Suprapubic skin (tissue), 4 donors: ENCODE results near the gene ZMYM1.

Experiments used
- EP300 ChIP-seq: sonication (generic); formaldehyde crosslinking; IDR thresholded peaks from one replicate; pipeline ENCODE4 v1.6.1; 2017; ENCODE audit warnings: antibody characterized with exemption
- POLR2A ChIP-seq, 2 donors: fragments of 450-650 bp; IDR thresholded peaks; one replicate each; pipeline ENCODE4 v1.6.1; 2017; ENCODE audit warnings: antibody characterized with exemption in 2 of 2, mild to moderate bottlenecking in 2 of 2, moderate library complexity in 2 of 2
- POLR2AphosphoS5 ChIP-seq, 3 donors: sonication (generic); formaldehyde crosslinking; IDR thresholded peaks; one replicate each; pipeline ENCODE4 v1.6.1; 2017; ENCODE audit warnings: antibody characterized with exemption in 3 of 3
- TF ChIP-seq, protein P1 (sequence below), 2 donors: fragments of 200-600 bp in 1 of 2; fragments of 450-650 bp in 1 of 2; sonication (generic) in 1 of 2; IDR thresholded peaks; one replicate each; pipeline ENCODE4 v1.5.1; 2016 to 2019; ENCODE audit warnings: antibody characterized with exemption in 2 of 2, mild to moderate bottlenecking in 1 of 2, moderate library complexity in 1 of 2

DNA sequence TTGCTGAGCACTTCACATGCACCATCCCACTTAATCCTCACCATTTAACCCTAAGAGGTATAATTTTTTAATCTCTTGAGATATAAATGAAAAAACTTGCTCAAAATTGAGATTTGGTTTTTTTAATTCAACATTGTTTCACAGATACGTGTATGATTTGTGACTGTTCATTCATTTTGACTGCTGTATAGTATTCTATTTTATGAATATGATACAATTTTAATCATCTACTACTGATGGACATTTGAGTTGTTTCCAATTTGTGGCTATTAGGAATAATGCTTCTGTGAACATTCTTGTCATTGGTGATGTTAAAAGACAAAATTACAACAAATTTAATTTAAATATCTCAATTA, 46.8 kb upstream of the ZMYM1 start:
- TF ChIP-seq POLR2A (IDR thresholded peaks at IDR 0.05): no peak
- TF ChIP-seq, protein P1, sequence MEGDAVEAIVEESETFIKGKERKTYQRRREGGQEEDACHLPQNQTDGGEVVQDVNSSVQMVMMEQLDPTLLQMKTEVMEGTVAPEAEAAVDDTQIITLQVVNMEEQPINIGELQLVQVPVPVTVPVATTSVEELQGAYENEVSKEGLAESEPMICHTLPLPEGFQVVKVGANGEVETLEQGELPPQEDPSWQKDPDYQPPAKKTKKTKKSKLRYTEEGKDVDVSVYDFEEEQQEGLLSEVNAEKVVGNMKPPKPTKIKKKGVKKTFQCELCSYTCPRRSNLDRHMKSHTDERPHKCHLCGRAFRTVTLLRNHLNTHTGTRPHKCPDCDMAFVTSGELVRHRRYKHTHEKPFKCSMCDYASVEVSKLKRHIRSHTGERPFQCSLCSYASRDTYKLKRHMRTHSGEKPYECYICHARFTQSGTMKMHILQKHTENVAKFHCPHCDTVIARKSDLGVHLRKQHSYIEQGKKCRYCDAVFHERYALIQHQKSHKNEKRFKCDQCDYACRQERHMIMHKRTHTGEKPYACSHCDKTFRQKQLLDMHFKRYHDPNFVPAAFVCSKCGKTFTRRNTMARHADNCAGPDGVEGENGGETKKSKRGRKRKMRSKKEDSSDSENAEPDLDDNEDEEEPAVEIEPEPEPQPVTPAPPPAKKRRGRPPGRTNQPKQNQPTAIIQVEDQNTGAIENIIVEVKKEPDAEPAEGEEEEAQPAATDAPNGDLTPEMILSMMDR (IDR thresholded peaks at IDR 0.05): no peak
- TF ChIP-seq EP300: no peak
- no peak for TF ChIP-seq POLR2AphosphoS5 (IDR thresholded peaks at IDR 0.05)
